ENCODE results near the gene PPIE. TPM values are rescaled to one million over a fixed set of nuclear protein-coding genes. Genes with fewer than 3 reads are reported as not detected.

PPIE gene
- total and polyA plus RNA-seq, 2 experiments from 2014 or later, result 27.8 to 51.9 TPM

DNA sequence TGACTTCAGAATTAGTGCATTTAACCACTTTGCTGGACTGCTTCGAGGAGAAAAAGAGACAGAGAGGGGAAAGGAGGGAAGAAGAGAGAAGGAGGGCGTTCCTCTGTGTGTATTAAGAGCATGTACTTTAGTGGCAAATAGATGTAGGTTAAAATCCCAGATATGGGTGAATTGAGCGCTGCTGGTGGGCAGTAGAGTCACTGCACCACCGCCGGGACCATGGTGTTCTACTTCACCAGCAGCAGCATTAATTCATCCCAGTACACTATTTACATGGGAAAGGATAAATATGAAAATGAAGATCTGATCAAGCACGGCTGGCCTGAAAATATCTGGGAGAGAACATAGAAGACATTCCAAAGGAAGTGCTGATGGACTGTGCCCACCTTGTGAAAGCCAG is 20.9 kb upstream of the PPIE start:
- no peak overlapping the region for H3K27ac Mint-ChIP-seq
- ATAC-seq (peak; percentile 35; the same call in 1 of the 3 replicates), DNase-seq (ENCODE audit: low spot score) (peak; percentile 39)
- Histone ChIP-seq H4K20me1 (replicated peaks; ENCODE audit: insufficient read depth) (peaks cover 32% of the 10 kb centered on the region), H3K36me3 (ENCODE audit: insufficient read depth) (no peaks in the 10 kb centered on the region), H3K9me2 (ENCODE audit: insufficient read depth) (no peaks in the 10 kb centered on the region), H3K4me1 (ENCODE audit: insufficient read depth) (no peaks in the 10 kb centered on the region), H3K4me2 (no peak overlapping the region), H3F3A (replicated peaks; ENCODE audit: low read depth) (0 out of 2 replicates have a peak, but pooled peaks cover 2% of the 10 kb centered on the region), H3K4me3 (no peak overlapping the region), H3K27ac (ENCODE audit: low read depth) (no peak overlapping the region), H3K27me3 (ENCODE audit: insufficient read depth) (peaks cover 95% of the 10 kb centered on the region), H2AFZ (no peak overlapping the region), H3K79me2 (replicated peaks; ENCODE audit: insufficient read depth) (no peaks in the 10 kb centered on the region)
- H3K9me3 Mint-ChIP-seq, result no peaks in the 10 kb centered on the region
- peak; percentile 49 for TF ChIP-seq EZH2 (IDR thresholded peaks at IDR 0.05; ENCODE audit: low read depth, unreplicated experiment)
- TF ChIP-seq, protein P1, sequence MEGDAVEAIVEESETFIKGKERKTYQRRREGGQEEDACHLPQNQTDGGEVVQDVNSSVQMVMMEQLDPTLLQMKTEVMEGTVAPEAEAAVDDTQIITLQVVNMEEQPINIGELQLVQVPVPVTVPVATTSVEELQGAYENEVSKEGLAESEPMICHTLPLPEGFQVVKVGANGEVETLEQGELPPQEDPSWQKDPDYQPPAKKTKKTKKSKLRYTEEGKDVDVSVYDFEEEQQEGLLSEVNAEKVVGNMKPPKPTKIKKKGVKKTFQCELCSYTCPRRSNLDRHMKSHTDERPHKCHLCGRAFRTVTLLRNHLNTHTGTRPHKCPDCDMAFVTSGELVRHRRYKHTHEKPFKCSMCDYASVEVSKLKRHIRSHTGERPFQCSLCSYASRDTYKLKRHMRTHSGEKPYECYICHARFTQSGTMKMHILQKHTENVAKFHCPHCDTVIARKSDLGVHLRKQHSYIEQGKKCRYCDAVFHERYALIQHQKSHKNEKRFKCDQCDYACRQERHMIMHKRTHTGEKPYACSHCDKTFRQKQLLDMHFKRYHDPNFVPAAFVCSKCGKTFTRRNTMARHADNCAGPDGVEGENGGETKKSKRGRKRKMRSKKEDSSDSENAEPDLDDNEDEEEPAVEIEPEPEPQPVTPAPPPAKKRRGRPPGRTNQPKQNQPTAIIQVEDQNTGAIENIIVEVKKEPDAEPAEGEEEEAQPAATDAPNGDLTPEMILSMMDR (conservative IDR thresholded peaks at IDR 0.05; ENCODE audit: low read depth in 2 of 2), result peak in 1 of 2 experiments; percentile 15; a peak in 2 of 4 replicates
- TF ChIP-seq, protein P2, sequence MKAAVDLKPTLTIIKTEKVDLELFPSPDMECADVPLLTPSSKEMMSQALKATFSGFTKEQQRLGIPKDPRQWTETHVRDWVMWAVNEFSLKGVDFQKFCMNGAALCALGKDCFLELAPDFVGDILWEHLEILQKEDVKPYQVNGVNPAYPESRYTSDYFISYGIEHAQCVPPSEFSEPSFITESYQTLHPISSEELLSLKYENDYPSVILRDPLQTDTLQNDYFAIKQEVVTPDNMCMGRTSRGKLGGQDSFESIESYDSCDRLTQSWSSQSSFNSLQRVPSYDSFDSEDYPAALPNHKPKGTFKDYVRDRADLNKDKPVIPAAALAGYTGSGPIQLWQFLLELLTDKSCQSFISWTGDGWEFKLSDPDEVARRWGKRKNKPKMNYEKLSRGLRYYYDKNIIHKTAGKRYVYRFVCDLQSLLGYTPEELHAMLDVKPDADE (IDR thresholded peaks at IDR 0.05), result no peak
- no peak for TF ChIP-seq EZH2phosphoT487 (IDR thresholded peaks at IDR 0.05; ENCODE audit: unreplicated experiment)
- TF ChIP-seq JUNB (IDR thresholded peaks at IDR 0.05; ENCODE audit: unreplicated experiment), result no peak
- no peak for TF ChIP-seq ZNF331 (CRISPR knock-in tag; IDR thresholded peaks at IDR 0.05; ENCODE audit: low read depth)
- H3K4me1 Mint-ChIP-seq, result no peaks in the 10 kb centered on the region
- no peak overlapping the region for H3K4me3 Mint-ChIP-seq
- H3K36me3 Mint-ChIP-seq (ENCODE audit: low read depth), result no peaks in the 10 kb centered on the region
- peaks cover 72% of the 10 kb centered on the region for H3K27me3 Mint-ChIP-seq (ENCODE audit: insufficient read depth, low read depth, poor library complexity)

DNA sequence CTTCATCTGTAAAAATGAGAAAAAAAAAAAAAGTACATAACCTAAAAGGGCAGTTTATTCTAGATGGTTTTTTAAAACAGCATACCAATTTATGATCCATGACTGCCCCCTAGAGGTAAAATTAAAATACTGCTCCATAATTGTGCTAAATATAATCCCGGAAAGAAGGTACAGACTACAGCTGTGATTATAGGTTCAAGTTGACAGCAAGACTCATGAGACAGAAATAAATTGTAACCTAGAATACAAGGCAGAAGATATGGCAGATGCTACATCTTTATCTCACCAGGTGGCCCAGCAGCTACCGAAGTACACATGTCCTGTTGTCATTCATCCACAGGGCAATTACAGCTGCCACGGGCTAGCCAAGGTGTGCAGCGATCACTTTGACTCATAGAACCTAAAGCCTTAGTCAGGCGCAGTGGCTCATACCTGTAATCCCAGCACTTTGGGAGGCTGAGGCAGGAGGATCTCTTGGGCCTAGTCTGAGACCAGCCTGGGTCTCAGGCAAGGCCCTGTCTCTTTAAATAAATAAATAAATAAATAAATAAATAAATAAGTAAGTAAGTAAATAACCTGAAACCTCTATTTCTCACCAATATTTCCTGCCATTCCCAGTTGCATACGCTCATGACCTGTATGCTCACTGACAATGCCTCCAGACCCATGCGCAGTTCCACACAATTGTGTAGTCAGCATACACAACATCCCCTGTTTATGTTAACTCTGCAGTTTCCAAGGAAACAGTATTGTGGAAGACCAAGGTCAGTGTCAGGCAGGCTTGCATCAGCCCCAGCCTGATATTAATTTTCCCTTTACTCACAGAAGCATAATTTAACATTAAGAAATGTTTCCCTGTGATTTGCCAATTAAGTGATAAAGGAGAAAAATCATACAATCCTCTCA is 18.3 kb upstream of the PPIE start:
- no peak overlapping the region for H3K27ac Mint-ChIP-seq
- H3K79me2 ChIP-seq (replicated peaks; ENCODE audit: insufficient read depth), result no peaks in the 10 kb centered on the region
- no peak overlapping the region for H3K27ac ChIP-seq (ENCODE audit: low read depth)
- H3K9me3 Mint-ChIP-seq, result no peaks in the 10 kb centered on the region
- no peak overlapping the region for H3K4me3 Mint-ChIP-seq
- no peaks in the 10 kb centered on the region for H3K4me1 ChIP-seq (ENCODE audit: insufficient read depth)
- peaks cover 95% of the 10 kb centered on the region for H3K27me3 ChIP-seq (ENCODE audit: insufficient read depth)
- H3K9me2 ChIP-seq (ENCODE audit: insufficient read depth), result no peaks in the 10 kb centered on the region
- no peak overlapping the region for H2AFZ ChIP-seq
- H3K36me3 Mint-ChIP-seq (ENCODE audit: low read depth), result no peaks in the 10 kb centered on the region
- ATAC-seq (no peak; the same call in 2 of the 3 replicates), DNase-seq (ENCODE audit: low spot score) (peak; percentile 72)
- no peaks in the 10 kb centered on the region for H3F3A ChIP-seq (replicated peaks; ENCODE audit: low read depth)
- peaks cover 11% of the 10 kb centered on the region; the same call in 1 of the 2 replicates for H4K20me1 ChIP-seq (replicated peaks; ENCODE audit: insufficient read depth)
- H3K4me3 ChIP-seq, result no peak overlapping the region
- TF ChIP-seq ZNF114 (CRISPR knock-in tag; IDR thresholded peaks at IDR 0.05) (no peak), ZNF331 (CRISPR knock-in tag; IDR thresholded peaks at IDR 0.05; ENCODE audit: low read depth) (no peak)
- TF ChIP-seq, protein P1 (conservative IDR thresholded peaks at IDR 0.05; ENCODE audit: low read depth in 2 of 2), result peak; percentile 52 to 88
- H3K4me2 ChIP-seq, result no peak overlapping the region
- H3K27me3 Mint-ChIP-seq (ENCODE audit: insufficient read depth, low read depth, poor library complexity), result peaks cover 58% of the 10 kb centered on the region
- H3K36me3 ChIP-seq (ENCODE audit: insufficient read depth), result no peaks in the 10 kb centered on the region
- no peaks in the 10 kb centered on the region for H3K4me1 Mint-ChIP-seq
